ENCODE results near the gene CLDN9.

CLDN9 gene

DNA sequence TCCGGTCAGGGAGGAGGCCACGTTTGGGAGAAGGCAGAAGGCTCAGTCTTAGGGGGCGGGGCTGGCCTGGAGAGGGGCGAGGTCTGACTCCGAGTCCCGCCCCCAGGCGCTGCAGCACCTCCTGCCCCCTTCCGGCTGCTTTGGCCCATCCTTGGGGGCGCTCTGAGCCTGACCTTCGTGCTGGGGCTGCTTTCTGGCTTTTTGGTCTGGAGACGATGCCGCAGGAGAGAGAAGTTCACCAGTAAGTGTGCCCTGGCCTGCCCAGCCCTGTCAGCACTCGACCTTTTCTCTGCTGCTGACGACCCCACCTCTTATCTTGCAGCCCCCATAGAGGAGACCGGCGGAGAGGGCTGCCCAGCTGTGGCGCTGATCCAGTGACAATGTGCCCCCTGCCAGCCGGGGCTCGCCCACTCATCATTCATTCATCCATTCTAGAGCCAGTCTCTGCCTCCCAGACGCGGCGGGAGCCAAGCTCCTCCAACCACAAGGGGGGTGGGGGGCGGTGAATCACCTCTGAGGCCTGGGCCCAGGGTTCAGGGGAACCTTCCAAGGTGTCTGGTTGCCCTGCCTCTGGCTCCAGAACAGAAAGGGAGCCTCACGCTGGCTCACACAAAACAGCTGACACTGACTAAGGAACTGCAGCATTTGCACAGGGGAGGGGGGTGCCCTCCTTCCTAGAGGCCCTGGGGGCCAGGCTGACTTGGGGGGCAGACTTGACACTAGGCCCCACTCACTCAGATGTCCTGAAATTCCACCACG lies 8.9 kb downstream of the CLDN9 start:
- DNase-seq, result peak; percentile 83 to 87
- TF ChIP-seq GATA1 (IDR thresholded peaks at IDR 0.05; ENCODE audit: low read depth, low read length) (no peak), POLR2A (IDR thresholded peaks at IDR 0.05; ENCODE audit: low read length) (no peak)

DNA sequence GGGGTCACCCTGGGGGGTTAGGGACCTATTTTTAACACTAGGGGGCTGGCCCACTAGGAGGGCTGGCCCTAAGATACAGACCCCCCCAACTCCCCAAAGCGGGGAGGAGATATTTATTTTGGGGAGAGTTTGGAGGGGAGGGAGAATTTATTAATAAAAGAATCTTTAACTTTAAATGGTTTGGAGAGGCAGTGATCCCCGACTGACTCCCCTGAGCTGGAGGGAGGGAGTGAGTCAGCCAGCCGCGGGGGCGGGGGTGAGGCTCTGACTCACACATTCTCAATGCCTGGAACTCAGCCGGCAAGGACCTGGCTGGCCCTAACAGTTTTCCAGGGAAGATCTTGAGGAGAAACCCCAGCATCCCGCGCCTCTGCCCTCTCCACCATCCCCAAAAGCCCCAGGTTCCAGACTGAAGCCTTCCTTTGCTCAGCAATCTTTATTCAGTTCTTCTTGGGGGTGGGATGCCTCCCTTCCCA lies 9.5 kb downstream of the CLDN9 start:
- no peak for TF ChIP-seq GATA1 (IDR thresholded peaks at IDR 0.05; ENCODE audit: low read depth, low read length)
- no peak for TF ChIP-seq POLR2A (IDR thresholded peaks at IDR 0.05; ENCODE audit: low read length)
- peak; percentile 75 to 91 for DNase-seq

DNA sequence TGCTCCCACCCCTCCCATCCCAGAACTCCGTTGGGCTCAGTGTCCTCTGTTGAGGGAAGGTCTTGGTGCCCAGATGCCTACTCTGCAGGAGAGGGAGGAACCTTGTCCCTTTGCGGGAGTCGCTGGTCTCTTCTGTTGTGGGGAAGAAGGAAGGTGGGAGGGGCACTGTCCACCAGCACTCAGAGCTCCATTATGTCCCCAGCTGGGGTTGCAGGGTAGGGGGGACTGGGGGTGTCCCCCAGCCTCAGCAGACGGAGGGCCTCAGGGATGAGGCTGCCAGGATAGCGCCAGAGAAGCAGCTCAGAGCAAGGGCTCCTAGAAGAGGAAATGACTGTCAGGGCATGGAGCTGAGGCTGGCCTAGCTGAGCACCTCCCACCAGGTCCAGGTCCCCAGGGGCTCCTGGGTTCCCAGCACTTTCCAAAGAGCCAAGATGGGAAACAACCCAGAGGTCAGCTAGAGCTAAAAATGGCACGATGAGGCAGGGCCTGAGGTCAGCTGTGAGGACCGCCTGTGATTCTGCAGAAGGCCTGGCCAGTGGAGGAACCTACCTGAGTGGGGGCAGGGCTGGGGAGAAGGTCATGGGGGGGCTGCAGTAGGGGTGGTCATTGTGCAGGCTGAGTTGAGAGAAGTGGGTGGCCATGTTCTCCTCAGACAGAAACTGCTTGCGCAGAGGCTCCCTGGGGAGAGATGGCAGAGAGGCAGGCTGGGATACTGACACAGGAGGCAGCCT lies 10.1 kb downstream of the CLDN9 start:
- peak in 1 of 2 experiments; percentile 46 for DNase-seq
- no peak for TF ChIP-seq GATA1 (IDR thresholded peaks at IDR 0.05; ENCODE audit: low read depth, low read length)
- TF ChIP-seq POLR2A (IDR thresholded peaks at IDR 0.05; ENCODE audit: low read length), result no peak

DNA sequence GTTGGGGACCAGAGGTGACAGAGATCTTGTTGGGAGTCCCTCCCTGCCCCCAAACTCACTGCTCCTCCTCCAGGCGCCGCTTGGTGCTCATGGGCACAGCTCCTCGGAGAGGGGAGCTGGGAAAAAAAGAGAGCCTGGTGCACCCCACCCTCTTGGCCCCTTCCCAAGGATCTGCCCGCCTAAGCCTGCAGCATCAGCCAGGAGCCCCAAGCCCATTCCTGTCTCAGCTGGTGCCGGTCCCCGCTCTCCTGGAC lies 10.6 kb downstream of the CLDN9 start:
- TF ChIP-seq GATA1 (IDR thresholded peaks at IDR 0.05; ENCODE audit: low read depth, low read length) (no peak), POLR2A (IDR thresholded peaks at IDR 0.05; ENCODE audit: low read length) (no peak)
- peak; percentile 59 to 67 for DNase-seq

DNA sequence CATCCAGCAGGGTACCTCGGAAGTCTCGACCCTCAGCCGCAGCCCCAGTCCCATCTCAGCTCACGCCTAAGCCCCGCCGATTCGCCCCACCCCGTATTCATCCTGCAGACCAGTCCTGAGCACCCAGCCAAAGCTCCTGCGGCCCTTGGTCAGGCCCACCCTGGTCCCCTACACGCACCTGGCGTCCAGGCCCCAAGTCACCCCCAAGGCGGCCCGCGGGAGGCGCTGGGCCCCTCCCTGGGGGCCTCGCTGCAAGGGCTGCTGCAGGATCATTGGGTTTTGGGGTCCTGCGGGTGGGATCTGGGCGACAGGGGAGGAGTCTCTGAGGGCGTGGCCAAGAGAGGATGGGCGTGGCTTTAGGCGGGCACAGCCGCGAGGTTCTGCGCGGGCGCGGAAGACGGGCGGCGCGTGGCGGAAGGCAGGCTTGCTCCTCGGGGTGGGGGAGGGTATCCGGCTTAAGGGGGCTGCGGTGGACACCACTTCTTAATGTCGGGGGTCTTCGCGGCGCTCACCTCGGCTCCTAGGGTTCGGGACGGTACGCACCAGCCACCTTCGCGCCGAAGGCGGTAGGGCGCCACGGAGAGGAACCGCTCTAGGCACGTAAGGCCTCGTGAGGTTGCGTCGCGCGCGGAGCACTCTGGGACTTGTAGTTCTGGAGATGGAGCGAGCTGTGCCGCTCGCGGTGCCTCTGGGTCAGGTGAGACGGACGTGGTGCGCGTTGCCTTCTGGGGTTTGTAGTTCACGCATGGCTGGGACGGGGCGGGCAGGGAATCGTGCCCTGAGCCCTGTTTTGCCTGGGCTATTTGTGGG lies 11.2 kb downstream of the CLDN9 start, which contains the start of the genes HCFC1R1 and THOC6:
Gene HCFC1R1, minus strand, starts transcription at position 274 of the 810 bp plus-strand sequence. Its CDS starts 1 bp downstream, at position 273.
Gene THOC6, plus strand, starts transcription at position 367 of the 810 bp plus-strand sequence. Its CDS starts 292 bp downstream, at position 659.
- TF ChIP-seq GATA1 (IDR thresholded peaks at IDR 0.05; ENCODE audit: low read depth, low read length) (no peak), POLR2A (IDR thresholded peaks at IDR 0.05; ENCODE audit: low read length) (peak; percentile 94)
- DNase-seq, result peak; percentile 98 to 99

DNA sequence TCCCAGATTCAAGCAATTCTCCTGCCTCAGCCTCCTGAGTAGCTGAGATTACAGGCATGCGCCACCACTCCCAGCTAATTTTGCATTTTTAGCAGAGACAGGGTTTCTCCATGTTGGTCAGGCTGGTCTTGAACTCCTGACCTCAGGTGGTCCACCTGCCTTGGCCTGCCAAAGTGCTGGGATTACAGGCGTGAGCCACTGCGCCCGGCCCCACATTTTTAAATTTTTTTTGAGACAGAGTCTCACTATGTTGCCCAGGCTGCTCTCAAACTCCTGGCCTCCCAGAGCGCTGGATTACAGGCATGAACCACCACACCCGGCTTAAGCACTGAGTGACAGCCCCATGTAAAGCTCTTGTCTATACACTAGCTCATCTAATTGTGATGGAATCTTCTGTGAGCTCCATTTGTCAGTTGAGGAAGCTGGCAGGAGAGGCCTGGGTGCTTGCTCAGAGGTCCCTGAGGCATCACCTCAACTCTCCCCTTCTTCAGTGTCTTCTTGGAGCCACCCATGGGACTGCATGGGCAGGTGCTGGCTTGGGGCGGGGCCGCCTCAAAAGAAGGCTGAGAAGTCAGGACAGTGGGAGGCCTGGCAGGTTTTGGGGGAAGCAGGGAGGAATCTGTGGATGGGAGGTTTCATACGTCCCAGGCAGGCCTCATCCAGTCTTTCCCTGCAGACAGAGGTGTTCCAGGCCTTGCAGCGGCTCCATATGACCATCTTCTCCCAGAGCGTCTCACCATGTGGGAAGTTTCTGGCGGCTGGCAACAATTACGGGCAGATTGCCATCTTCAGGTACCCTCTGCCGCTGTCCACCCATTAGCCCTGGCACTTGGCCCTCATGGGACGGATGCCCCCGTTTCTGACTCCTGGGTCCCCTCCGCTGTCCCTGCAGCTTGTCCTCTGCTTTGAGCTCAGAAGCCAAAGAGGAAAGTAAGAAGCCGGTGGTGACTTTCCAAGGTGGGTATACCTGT lies 12.6 kb downstream of the CLDN9 start:
- DNase-seq, result no peak
- TF ChIP-seq GATA1 (IDR thresholded peaks at IDR 0.05; ENCODE audit: low read depth, low read length), result no peak
- no peak for TF ChIP-seq POLR2A (IDR thresholded peaks at IDR 0.05; ENCODE audit: low read length)

DNA sequence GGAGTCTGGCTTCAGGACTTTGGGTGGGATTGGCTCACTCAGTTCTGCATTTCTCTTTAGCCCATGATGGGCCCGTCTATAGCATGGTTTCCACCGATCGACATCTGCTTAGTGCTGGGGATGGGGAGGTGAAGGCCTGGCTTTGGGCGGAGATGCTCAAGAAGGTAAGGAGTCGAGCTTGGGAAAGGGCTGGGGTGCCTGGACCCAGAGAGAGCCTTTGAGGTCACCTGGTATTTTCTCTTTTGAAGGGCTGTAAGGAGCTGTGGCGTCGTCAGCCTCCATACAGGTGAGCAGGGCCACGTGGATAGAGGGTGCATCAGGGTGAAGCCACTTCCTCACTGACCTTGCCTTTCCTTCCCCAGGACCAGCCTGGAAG lies 13.3 kb downstream of the CLDN9 start:
- TF ChIP-seq POLR2A (IDR thresholded peaks at IDR 0.05; ENCODE audit: low read length) (no peak), GATA1 (IDR thresholded peaks at IDR 0.05; ENCODE audit: low read depth, low read length) (no peak)
- DNase-seq, result no peak

DNA sequence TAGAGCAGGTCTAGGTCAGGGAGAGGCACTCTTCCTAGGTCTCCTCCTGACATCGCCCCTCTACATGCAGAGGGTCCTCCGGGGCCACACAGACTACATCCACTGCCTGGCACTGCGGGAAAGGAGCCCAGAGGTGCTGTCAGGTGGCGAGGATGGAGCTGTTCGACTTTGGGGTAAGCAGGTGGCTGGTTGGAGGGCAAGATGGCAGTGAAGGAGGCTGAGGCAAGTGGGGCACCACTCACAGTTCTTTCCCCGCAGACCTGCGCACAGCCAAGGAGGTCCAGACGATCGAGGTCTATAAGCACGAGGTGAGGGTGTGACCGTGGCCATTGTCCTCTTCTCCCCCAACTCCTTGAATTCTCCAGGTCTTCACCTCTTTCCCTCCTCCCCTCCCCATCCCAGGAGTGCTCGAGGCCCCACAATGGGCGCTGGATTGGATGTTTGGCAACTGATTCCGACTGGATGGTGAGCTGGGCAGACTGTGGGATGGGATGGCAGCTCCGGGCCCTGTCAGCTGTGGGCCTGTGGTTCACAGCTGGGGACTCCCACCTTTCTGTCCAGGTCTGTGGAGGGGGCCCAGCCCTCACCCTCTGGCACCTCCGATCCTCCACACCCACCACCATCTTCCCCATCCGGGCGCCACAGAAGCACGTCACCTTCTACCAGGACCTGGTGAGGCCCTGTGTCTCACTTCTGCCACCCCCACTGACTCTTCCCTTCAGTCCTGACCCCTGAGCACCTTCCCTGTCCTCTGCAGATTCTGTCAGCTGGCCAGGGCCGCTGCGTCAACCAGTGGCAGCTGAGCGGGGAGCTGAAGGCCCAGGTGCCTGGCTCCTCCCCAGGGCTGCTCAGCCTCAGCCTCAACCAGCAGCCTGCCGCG lies 14.1 kb downstream of the CLDN9 start:
- DNase-seq, result no peak
- no peak for TF ChIP-seq GATA1 (IDR thresholded peaks at IDR 0.05; ENCODE audit: low read depth, low read length)
- no peak for TF ChIP-seq POLR2A (IDR thresholded peaks at IDR 0.05; ENCODE audit: low read length)

DNA sequence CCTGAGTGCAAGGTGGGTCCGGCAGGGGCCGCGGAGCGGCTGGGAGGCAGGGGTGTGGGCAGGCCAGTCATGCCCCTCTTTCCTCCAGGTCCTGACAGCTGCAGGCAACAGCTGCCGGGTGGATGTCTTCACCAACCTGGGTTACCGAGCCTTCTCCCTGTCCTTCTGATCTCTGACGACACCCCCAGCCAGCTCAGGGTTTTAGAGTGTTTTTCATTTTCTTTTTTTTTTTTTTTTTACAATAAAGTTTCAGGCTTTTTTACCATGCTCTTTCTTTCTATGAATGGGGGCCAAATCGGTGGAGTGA lies 14.7 kb downstream of the CLDN9 start:
- no peak for DNase-seq
- no peak for TF ChIP-seq GATA1 (IDR thresholded peaks at IDR 0.05; ENCODE audit: low read depth, low read length)
- TF ChIP-seq POLR2A (IDR thresholded peaks at IDR 0.05; ENCODE audit: low read length), result no peak

DNA sequence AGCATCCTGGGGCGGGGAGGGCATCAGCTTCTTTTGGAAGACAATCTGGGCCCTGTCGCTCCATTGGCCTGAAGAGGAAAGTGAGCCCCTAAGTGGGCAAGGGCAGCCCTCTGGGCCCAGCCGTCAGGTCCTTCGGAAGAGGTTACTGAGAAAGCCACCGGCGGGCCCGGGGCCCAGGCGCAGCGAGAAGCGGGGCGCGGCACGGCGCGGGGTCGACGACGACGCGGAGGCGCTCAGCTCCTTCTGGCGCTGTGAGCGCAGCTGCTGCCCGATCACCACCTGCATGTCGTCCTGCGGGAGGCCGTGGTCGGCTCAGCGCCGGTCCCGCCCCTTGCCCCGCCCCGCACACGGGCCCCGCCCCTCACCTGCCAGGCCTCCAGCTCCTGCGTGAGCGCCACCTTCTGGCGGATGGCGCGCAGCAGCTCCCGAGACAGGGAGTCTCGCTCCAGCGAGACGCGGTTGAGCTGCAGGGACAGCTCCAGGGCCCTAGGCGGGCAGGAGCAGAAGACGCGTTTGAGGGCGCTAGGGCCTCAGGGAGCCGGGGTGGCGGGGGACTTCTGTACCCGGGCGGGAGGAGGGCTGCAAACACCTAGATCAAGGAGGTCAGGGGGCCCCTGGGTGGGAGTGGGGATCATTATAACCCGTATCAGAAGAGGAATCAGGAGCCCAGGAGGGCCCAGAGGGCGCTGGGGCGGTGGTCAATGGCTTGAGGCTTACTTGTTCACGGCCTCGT lies 15.4 kb downstream of the CLDN9 start:
- DNase-seq, result peak; percentile 86 to 92
- TF ChIP-seq GATA1 (IDR thresholded peaks at IDR 0.05; ENCODE audit: low read depth, low read length) (no peak), POLR2A (IDR thresholded peaks at IDR 0.05; ENCODE audit: low read length) (no peak)

DNA sequence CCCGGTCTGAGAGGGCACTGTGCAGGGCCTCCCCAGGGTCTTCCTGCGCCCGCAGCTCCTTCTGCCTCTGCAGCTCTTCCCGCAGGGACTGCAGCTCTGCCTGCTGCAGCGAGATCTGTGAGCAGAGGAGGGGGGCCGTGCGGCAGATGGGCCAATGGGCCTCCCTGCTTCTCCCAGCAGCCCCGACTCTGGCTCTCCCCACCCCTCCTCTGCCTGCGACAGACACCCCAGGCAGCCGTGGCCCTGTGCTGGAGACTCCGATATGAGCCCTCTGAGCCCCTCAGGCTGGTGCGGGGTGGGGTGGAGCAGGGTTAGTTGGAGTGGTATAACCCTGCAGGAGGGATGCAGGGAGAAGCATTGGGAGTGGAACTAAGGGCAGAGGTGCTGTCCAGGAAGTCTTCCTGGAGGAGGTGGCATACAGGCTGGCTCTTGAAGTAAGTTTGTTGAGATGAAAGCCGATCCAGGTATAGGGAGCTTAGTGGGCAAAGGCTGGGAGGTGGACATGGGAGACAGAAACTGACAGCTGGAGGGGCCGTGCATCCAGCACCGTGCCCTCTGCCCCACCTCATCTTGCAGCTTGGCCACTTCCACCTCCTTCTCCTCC lies 16.1 kb downstream of the CLDN9 start:
- TF ChIP-seq GATA1 (IDR thresholded peaks at IDR 0.05; ENCODE audit: low read depth, low read length) (no peak), POLR2A (IDR thresholded peaks at IDR 0.05; ENCODE audit: low read length) (no peak)
- DNase-seq, result no peak
